Measurements from ENCODE around the gene KIN. TPM values are rescaled to one million over a fixed set of nuclear protein-coding genes. Genes with fewer than 3 reads are reported as not detected.
"Not testable (repeated sequence)": the region's sequence is repeated elsewhere in the genome, so short reads cannot be mapped to it uniquely, and the experiment has no call there.

The KIN gene
- polyA plus RNA-seq, 1 experiment: 2.6 TPM

- DNase-seq (ENCODE audit: low read depth): no peak
- TF ChIP-seq, protein P1, sequence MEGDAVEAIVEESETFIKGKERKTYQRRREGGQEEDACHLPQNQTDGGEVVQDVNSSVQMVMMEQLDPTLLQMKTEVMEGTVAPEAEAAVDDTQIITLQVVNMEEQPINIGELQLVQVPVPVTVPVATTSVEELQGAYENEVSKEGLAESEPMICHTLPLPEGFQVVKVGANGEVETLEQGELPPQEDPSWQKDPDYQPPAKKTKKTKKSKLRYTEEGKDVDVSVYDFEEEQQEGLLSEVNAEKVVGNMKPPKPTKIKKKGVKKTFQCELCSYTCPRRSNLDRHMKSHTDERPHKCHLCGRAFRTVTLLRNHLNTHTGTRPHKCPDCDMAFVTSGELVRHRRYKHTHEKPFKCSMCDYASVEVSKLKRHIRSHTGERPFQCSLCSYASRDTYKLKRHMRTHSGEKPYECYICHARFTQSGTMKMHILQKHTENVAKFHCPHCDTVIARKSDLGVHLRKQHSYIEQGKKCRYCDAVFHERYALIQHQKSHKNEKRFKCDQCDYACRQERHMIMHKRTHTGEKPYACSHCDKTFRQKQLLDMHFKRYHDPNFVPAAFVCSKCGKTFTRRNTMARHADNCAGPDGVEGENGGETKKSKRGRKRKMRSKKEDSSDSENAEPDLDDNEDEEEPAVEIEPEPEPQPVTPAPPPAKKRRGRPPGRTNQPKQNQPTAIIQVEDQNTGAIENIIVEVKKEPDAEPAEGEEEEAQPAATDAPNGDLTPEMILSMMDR (IDR thresholded peaks at IDR 0.05; ENCODE audit: insufficient read depth, low read depth, low read length): no peak
- Histone ChIP-seq H3K27me3 (ENCODE audit: control insufficient read depth, insufficient read depth, low read length) (0 out of 2 replicates have a peak, but pooled peaks cover 1% of the 10 kb centered on the region), H3K4me3 (ENCODE audit: low read depth, low read length) (peak overlapping the region; percentile 98), H3K36me3 (ENCODE audit: control insufficient read depth, insufficient read depth, low read length) (no peaks in the 10 kb centered on the region)
- ChIA-PET CTCF (interaction anchor here (1.0 to 1.6 kb wide), 2 partner anchors 8 to 15 kb away, joined by 4 read pairs; no protein-coding TSS in a partner anchor), POLR2A (no interaction called here)
These were observed 30.1 kb upstream of the KIN start for GRCh38 chr10:7817984-7818294.

DNA sequence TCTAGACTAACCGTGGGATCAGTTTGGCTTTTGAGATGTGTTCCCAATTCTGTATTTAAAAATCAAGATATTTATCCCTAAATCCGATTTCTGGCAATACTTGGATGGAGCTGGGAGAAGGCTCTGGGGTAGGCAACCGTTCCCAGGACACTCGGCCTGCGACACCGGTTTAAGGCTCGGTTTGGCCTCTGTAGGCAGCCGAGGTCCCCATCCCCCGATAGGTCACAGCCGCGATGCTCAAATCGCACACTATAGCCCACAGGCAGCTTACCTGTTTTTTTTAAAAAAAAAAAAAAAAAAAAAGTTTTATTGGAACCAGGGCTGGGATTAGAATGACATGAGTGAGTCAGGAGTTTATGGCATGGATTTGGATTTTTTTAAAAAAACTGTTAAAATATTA lies 29.8 kb upstream of the KIN start:
- Histone ChIP-seq H3K4me3 (ENCODE audit: low read depth, low read length) (peak overlapping the region; percentile 98), H3K27me3 (ENCODE audit: control insufficient read depth, insufficient read depth, low read length) (0 out of 2 replicates have a peak, but pooled peaks cover 1% of the 10 kb centered on the region), H3K36me3 (ENCODE audit: control insufficient read depth, insufficient read depth, low read length) (no peaks in the 10 kb centered on the region)
- POLR2A ChIA-PET: no interaction called here
- CTCF ChIA-PET: interaction anchor here (1.0 kb wide), 1 partner anchor 8 kb away, joined by 4 read pairs; no protein-coding TSS in a partner anchor
- DNase-seq (ENCODE audit: low read depth): no peak
- TF ChIP-seq, protein P1 (IDR thresholded peaks at IDR 0.05; ENCODE audit: insufficient read depth, low read depth, low read length): no peak

DNA sequence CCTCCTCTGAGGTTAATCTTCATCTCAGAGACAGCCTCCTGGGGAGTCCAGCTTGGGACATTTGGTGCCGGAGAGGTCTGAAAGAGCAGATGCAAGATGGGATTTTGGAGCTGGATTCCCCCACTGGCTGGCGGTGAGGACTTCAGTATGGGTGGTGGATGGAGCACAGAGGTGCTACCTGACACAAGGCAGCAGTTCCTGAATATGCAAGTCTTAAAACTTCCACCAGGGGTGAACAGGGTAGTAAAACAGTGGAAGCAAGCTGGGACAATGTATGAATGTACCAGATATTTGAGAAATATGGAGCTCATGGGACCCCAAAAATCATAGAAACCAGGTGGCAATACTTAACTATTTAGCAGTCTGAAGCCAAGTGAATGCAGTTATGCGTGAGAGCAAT lies 25.7 kb upstream of the KIN start:
- no peak for DNase-seq (ENCODE audit: low read depth)
- TF ChIP-seq, protein P1 (IDR thresholded peaks at IDR 0.05; ENCODE audit: insufficient read depth, low read depth, low read length): no peak
- POLR2A ChIA-PET: no interaction called here
- 0 out of 2 replicates have a peak, but pooled peaks cover 1% of the 10 kb centered on the region for H3K27me3 ChIP-seq (ENCODE audit: control insufficient read depth, insufficient read depth, low read length)
- no peak overlapping the region for H3K4me3 ChIP-seq (ENCODE audit: low read depth, low read length)
- CTCF ChIA-PET: interaction anchor here (0.6 to 1.1 kb wide), 3 partner anchors 11 to 198 kb away, joined by 3 read pairs; no protein-coding TSS in a partner anchor
- H3K36me3 ChIP-seq (ENCODE audit: control insufficient read depth, insufficient read depth, low read length): peaks cover 1% of the 10 kb centered on the region; the same call in 1 of the 2 replicates

DNA sequence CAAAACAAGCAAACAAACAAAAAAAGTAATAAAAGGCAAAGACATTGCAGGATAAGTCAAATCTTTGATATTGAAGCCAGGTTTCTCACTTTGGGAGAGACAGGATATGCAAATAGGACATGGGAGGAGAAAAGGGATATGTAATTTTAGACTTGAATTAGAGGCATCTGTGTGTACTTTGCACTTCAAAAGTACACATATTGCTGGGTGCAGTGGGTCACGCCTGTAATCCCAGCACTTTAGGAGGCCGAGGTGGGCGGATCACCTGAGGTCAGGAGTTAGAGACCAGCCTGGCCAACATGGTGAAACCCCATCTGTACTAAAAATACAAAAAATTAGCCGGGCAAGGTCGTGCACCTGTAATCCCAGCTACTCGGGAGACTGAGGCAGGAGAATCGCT lies 23.9 kb upstream of the KIN start:
- CTCF ChIA-PET: not testable (repeated sequence)

GRCh38 chr10:7811000-7811399 lies 23.2 kb upstream of the KIN start:
- 0 out of 2 replicates have a peak, but pooled peaks cover 1% of the 10 kb centered on the region for H3K27me3 ChIP-seq (ENCODE audit: control insufficient read depth, insufficient read depth, low read length)
- ChIA-PET CTCF (no interaction called here), POLR2A (no interaction called here)
- TF ChIP-seq, protein P1 (IDR thresholded peaks at IDR 0.05; ENCODE audit: insufficient read depth, low read depth, low read length): no peak
- H3K36me3 ChIP-seq (ENCODE audit: control insufficient read depth, insufficient read depth, low read length): peaks cover 4% of the 10 kb centered on the region
- DNase-seq (ENCODE audit: low read depth): no peak
- H3K4me3 ChIP-seq (ENCODE audit: low read depth, low read length): no peak overlapping the region

More for the DNA sequence above, 23.9 kb upstream of the KIN start:
- POLR2A ChIA-PET; H3K4me3 ChIP-seq (ENCODE audit: low read depth, low read length); H3K36me3 ChIP-seq (ENCODE audit: control insufficient read depth, insufficient read depth, low read length); DNase-seq (ENCODE audit: low read depth); H3K27me3 ChIP-seq (ENCODE audit: control insufficient read depth, insufficient read depth, low read length): not testable (repeated sequence)

DNA sequence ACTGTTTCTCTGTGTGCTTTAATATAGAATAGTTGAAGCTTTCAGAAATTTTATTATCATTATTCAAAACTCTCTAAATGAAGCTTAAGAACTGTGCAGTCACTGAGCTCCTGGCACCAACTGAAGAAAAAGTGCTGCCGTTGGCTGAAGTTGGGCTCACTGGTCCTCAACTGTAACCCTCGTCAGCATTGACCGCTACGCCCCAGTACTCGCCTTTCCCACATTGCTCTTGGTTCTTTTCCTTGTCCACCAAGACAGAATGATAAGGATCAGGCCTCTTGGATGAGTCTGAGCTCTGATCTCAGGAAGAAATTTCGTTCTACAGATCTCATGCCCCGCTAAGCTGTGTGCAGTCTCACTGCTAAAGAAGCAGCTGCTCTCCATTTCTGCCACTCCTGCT lies 22.6 kb upstream of the KIN start:
- TF ChIP-seq, protein P1 (IDR thresholded peaks at IDR 0.05; ENCODE audit: insufficient read depth, low read depth, low read length): no peak
- no peak for DNase-seq (ENCODE audit: low read depth)
- H3K36me3 ChIP-seq (ENCODE audit: control insufficient read depth, insufficient read depth, low read length): peaks cover 4% of the 10 kb centered on the region
- H3K4me3 ChIP-seq (ENCODE audit: low read depth, low read length): no peak overlapping the region
- H3K27me3 ChIP-seq (ENCODE audit: control insufficient read depth, insufficient read depth, low read length): 0 out of 2 replicates have a peak, but pooled peaks cover 1% of the 10 kb centered on the region
- CTCF ChIA-PET: no interaction called here
- POLR2A ChIA-PET: no interaction called here

All from BJ (cell line).